ENCODE measurements around the gene TCF3.

TCF3 gene

GRCh38 chr19:1626417-1627010, 25.9 kb downstream of the TCF3 start:
- no peak for TF ChIP-seq CTCF (IDR thresholded peaks at IDR 0.05; ENCODE audit: low read length, missing control alignments)
- no peak overlapping the region for H3K4me3 ChIP-seq (replicated peaks; ENCODE audit: low read depth, low read length)
- DNase-seq (ENCODE audit: low read depth) = no peak

GRCh38 chr19:1624458-1624857, 28.0 kb downstream of the TCF3 start:
- DNase-seq (ENCODE audit: low read depth) = peak; percentile 49
- TF ChIP-seq CTCF (IDR thresholded peaks at IDR 0.05; ENCODE audit: low read length, missing control alignments) = peak; percentile 60
- H3K4me3 ChIP-seq (replicated peaks; ENCODE audit: low read depth, low read length) = no peak overlapping the region

- no peak overlapping the region for H3K4me3 ChIP-seq (replicated peaks; ENCODE audit: low read depth, low read length)
- no peak for DNase-seq (ENCODE audit: low read depth)
- TF ChIP-seq CTCF (IDR thresholded peaks at IDR 0.05; ENCODE audit: low read length, missing control alignments) = no peak
Observed at GRCh38 chr19:1622541-1622940, 29.9 kb downstream of the TCF3 start.

- DNase-seq (ENCODE audit: low read depth) = no peak
- no peak overlapping the region for H3K4me3 ChIP-seq (replicated peaks; ENCODE audit: low read depth, low read length)
- TF ChIP-seq CTCF (IDR thresholded peaks at IDR 0.05; ENCODE audit: low read length, missing control alignments) = no peak
Observed at GRCh38 chr19:1622007-1622406, 30.4 kb downstream of the TCF3 start.

DNA sequence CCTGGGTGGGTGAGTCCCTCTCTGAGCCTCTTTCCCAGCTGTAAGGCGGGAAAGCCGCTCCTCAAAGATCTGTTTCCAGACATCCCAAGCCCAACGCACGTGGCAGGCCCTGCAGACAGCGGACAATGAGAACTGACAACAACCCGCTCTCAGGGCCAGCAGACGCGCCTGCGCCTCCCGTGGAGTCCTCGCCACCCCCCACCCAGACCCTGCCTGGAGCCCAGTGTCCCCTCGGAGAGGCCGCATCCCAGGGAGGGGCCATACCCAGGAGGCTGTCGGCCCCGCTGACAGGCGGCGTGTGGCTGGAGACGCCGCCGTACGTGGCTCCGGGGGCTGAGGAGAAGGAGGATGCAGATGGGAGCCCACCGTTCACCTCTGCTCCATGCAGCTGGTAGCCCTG, 30.8 kb downstream of the TCF3 start:
- H3K4me3 ChIP-seq (replicated peaks; ENCODE audit: low read depth, low read length) = no peak overlapping the region
- DNase-seq (ENCODE audit: low read depth) = no peak
- no peak for TF ChIP-seq CTCF (IDR thresholded peaks at IDR 0.05; ENCODE audit: low read length, missing control alignments)

- no peak for DNase-seq (ENCODE audit: low read depth)
- TF ChIP-seq CTCF (IDR thresholded peaks at IDR 0.05; ENCODE audit: low read length, missing control alignments) = no peak
- H3K4me3 ChIP-seq (replicated peaks; ENCODE audit: low read depth, low read length) = no peak overlapping the region
Observed at GRCh38 chr19:1621021-1621420, 31.4 kb downstream of the TCF3 start.

GRCh38 chr19:1620502-1620901, 31.9 kb downstream of the TCF3 start:
- TF ChIP-seq CTCF (IDR thresholded peaks at IDR 0.05; ENCODE audit: low read length, missing control alignments) = no peak
- DNase-seq (ENCODE audit: low read depth) = no peak
- H3K4me3 ChIP-seq (replicated peaks; ENCODE audit: low read depth, low read length) = no peak overlapping the region

Data from fibroblast of pulmonary artery (primary cell).